PC-9 (cell line): ENCODE measurements around the gene MED27. TPM values are rescaled to one million over a fixed set of nuclear protein-coding genes. Genes with fewer than 3 reads are reported as not detected.
A peak's percentile ranks its signal among the peaks of the same experiment; 100 is the strongest.

Source experiments
- BruUV-seq: library from RNA; stranded (reverse); fragments of 400-500 nt; replicated peaks from 2 replicates; lab custom pipeline; 2021; lab: Mats Ljungman, UMichigan
- CTCF ChIA-PET: fragments of 300-600 bp; sonication (Branson Sonifier 250); formaldehyde crosslinking; loops from one replicate; lab custom pipeline; 2022; ENCODE audit warnings: antibody characterized with exemption; lab: Charles Lee
- POLR2A ChIA-PET: fragments of 300-600 bp; sonication (Branson Sonifier 250); formaldehyde crosslinking; loops from one replicate; lab custom pipeline; 2022; ENCODE audit warnings: antibody characterized with exemption; ENCODE audit not compliant: unreplicated experiment; lab: Charles Lee
- DNase-seq, 2 experiments: peaks; one replicate each; pipeline versions ENCODE4 v3.0.0 to v3.0.0-alpha.2; 2015 to 2022; ENCODE audit warnings: mixed read lengths in 1 of 2
- H2AFZ ChIP-seq: fragments of 200-600 bp; sonication (generic); 2 replicates; pipeline ENCODE4 v1.8.1; 2017; ENCODE audit warnings: antibody characterized with exemption
- H3F3A ChIP-seq: fragments of 200-600 bp; sonication (generic); 2 replicates; pipeline ENCODE4 v1.8.1; 2017; ENCODE audit warnings: antibody characterized with exemption, mild to moderate bottlenecking, low read depth; ENCODE audit not compliant: insufficient read depth
- H3K27ac ChIP-seq: fragments of 200-600 bp; sonication (generic); 2 replicates; pipeline ENCODE4 v1.6.1; 2016; ENCODE audit warnings: mixed run types
- H3K27me3 ChIP-seq: fragments of 200-600 bp; sonication (generic); 2 replicates; pipeline ENCODE4 v1.6.1; 2016; ENCODE audit warnings: low read depth, mixed run types; ENCODE audit not compliant: insufficient read depth
- H3K36me3 ChIP-seq: fragments of 200-600 bp; sonication (generic); 2 replicates; pipeline ENCODE4 v1.6.1; 2016; ENCODE audit warnings: low read depth, mixed run types
- H3K4me1 ChIP-seq: fragments of 200-600 bp; sonication (generic); replicated peaks from 2 replicates; pipeline ENCODE4 v1.6.1; 2016; ENCODE audit warnings: mixed run types; ENCODE audit not compliant: insufficient read depth
- H3K4me2 ChIP-seq: fragments of 200-600 bp; sonication (generic); 2 replicates; pipeline ENCODE4 v1.6.1; 2017; ENCODE audit warnings: mixed run types
- H3K4me3 ChIP-seq: fragments of 200-600 bp; sonication (generic); 2 replicates; pipeline ENCODE4 v1.6.1; 2016; ENCODE audit warnings: mixed run types
- H3K79me2 ChIP-seq: fragments of 200-600 bp; sonication (generic); 2 replicates; pipeline ENCODE4 v1.6.1; 2017; ENCODE audit warnings: low read depth, mixed run types
- H3K9me2 ChIP-seq: fragments of 200-600 bp; sonication (generic); 2 replicates; pipeline ENCODE4 v1.8.1; 2017; ENCODE audit warnings: mild to moderate bottlenecking; ENCODE audit not compliant: insufficient read depth
- H3K9me3 ChIP-seq: fragments of 200-600 bp; sonication (generic); 2 replicates; pipeline ENCODE4 v1.8.1; 2016; ENCODE audit warnings: low read depth; ENCODE audit not compliant: insufficient read depth
- H4K20me1 ChIP-seq: fragments of 200-600 bp; sonication (generic); 2 replicates; pipeline ENCODE4 v1.8.1; 2017; ENCODE audit not compliant: insufficient read depth
- EZH2 ChIP-seq: fragments of 200-600 bp; sonication (generic); IDR thresholded peaks from 2 replicates; pipeline ENCODE4 v1.8.0; 2017; ENCODE audit warnings: antibody characterized with exemption, low read depth
- intact Hi-C: fragments of 100-400 bp; cut with micrococcal nuclease; formaldehyde crosslinking; loops from one replicate; pipeline ENCODE4 v1.10.0; 2022; ENCODE audit not compliant: unreplicated experiment
- total RNA-seq: library from RNA; stranded (reverse); gene quantifications from 2 replicates; pipeline ENCODE4 v1.2.3, GENCODE V29; 2021
- TF ChIP-seq, protein P1 (sequence below): fragments of 200-600 bp; sonication (generic); conservative IDR thresholded peaks from 2 replicates; pipeline ENCODE4 v1.6.1; 2017; ENCODE audit warnings: mixed run types, antibody characterized with exemption, mild to moderate bottlenecking, moderate library complexity

The MED27 gene
- total RNA-seq, 1 experiment from 2014 or later: 31.2 TPM

GRCh38 chr9:131837836-131838235, 241.8 kb downstream of the MED27 start:
- no peak for TF ChIP-seq EZH2
- TF ChIP-seq, protein P1, sequence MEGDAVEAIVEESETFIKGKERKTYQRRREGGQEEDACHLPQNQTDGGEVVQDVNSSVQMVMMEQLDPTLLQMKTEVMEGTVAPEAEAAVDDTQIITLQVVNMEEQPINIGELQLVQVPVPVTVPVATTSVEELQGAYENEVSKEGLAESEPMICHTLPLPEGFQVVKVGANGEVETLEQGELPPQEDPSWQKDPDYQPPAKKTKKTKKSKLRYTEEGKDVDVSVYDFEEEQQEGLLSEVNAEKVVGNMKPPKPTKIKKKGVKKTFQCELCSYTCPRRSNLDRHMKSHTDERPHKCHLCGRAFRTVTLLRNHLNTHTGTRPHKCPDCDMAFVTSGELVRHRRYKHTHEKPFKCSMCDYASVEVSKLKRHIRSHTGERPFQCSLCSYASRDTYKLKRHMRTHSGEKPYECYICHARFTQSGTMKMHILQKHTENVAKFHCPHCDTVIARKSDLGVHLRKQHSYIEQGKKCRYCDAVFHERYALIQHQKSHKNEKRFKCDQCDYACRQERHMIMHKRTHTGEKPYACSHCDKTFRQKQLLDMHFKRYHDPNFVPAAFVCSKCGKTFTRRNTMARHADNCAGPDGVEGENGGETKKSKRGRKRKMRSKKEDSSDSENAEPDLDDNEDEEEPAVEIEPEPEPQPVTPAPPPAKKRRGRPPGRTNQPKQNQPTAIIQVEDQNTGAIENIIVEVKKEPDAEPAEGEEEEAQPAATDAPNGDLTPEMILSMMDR: no peak
- ChIA-PET CTCF (no interaction called here), POLR2A (no interaction called here)
- Histone ChIP-seq H3K4me3 (no peak overlapping the region), H3K36me3 (no peaks in the 10 kb centered on the region), H3K27ac (no peak overlapping the region), H3K9me3 (no peaks in the 10 kb centered on the region), H3F3A (0 out of 2 replicates have a peak, but pooled peaks cover 2% of the 10 kb centered on the region), H2AFZ (no peak overlapping the region), H3K27me3 (peaks cover 26% of the 10 kb centered on the region), H4K20me1 (no peaks in the 10 kb centered on the region), H3K79me2 (no peaks in the 10 kb centered on the region), H3K9me2 (no peaks in the 10 kb centered on the region), H3K4me2 (no peak overlapping the region), H3K4me1 (no peaks in the 10 kb centered on the region)
- intact Hi-C loops: loop anchor here (10.0 kb wide), 1 partner anchor 397 kb away; no protein-coding TSS in a partner anchor
- DNase-seq: no peak
- BruUV-seq: no TSS peak

- POLR2A ChIA-PET: no interaction called here
- Histone ChIP-seq H2AFZ (no peak overlapping the region), H3K27ac (no peak overlapping the region), H3K36me3 (no peaks in the 10 kb centered on the region), H3K4me2 (no peak overlapping the region), H3K4me3 (no peak overlapping the region), H3K9me3 (no peaks in the 10 kb centered on the region), H3K4me1 (no peaks in the 10 kb centered on the region), H3K27me3 (peaks cover 25% of the 10 kb centered on the region), H3F3A (0 out of 2 replicates have a peak, but pooled peaks cover 2% of the 10 kb centered on the region), H3K79me2 (no peaks in the 10 kb centered on the region), H3K9me2 (no peaks in the 10 kb centered on the region), H4K20me1 (no peaks in the 10 kb centered on the region)
- DNase-seq: peak in 1 of 2 experiments; percentile 21
- intact Hi-C loops: loop anchor here (10.0 kb wide), 1 partner anchor 397 kb away; no protein-coding TSS in a partner anchor
- CTCF ChIA-PET: no interaction called here
- TF ChIP-seq EZH2: no peak
- TF ChIP-seq, protein P1: no peak; the same call in 1 of the 2 replicates
- BruUV-seq: no TSS peak
Observed at GRCh38 chr9:131837316-131837715, 242.4 kb downstream of the MED27 start.

DNA sequence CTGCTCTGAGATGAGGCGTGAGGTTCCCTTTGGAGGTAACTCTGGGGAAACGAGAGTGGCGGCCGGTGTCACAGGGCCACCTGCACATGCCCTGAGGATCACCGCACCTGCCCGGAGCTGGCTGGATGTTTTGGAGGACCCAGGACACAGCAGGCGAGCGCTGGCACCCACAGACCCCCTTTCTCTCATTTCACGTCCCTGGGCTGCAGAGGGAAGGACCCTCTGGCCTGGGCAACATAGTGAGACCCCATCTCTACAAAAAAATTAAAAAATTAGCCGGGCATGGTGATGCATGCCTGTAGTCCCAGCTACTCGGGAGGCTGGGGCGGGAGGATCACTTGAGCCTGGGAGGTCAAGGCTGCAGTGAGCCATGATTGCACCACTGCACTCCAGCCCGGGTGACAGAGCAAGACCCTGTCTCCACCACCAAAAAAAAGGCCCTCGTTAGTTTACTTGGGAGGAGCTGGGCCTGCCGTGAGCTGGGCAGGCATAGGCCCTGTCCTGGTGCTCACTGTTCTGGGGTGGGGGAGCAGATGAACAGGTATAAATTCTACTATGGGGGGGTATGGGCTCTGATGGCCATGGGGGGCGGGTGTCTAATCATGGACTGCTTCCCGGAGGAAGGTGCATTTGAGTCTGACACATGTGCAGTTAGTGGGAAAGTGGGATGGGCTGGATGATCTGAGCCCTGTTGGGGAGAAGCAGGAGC, 242.9 kb downstream of the MED27 start:
- ChIA-PET POLR2A (no interaction called here), CTCF (no interaction called here)
- Histone ChIP-seq H3K79me2 (no peaks in the 10 kb centered on the region), H3F3A (0 out of 2 replicates have a peak, but pooled peaks cover 2% of the 10 kb centered on the region), H3K4me3 (no peak overlapping the region), H2AFZ (no peak overlapping the region), H3K9me2 (no peaks in the 10 kb centered on the region), H3K4me2 (no peak overlapping the region), H4K20me1 (no peaks in the 10 kb centered on the region), H3K9me3 (no peaks in the 10 kb centered on the region), H3K4me1 (no peaks in the 10 kb centered on the region), H3K27me3 (peaks cover 24% of the 10 kb centered on the region), H3K36me3 (no peaks in the 10 kb centered on the region), H3K27ac (no peak overlapping the region)
- BruUV-seq: no TSS peak
- intact Hi-C loops: loop anchor here (10.0 kb wide), 1 partner anchor 398 kb away; no protein-coding TSS in a partner anchor
- no peak for DNase-seq
- TF ChIP-seq EZH2: no peak
- TF ChIP-seq, protein P1: no peak
